GM12875 (cell line): ENCODE measurements around the gene THPO.

Experiments used
- H3K4me3 ChIP-seq: one replicate; pipeline ENCODE4 v1.5.1; 2011; ENCODE audit warnings: low read depth, low read length, control low read depth
- CTCF ChIP-seq: IDR thresholded peaks from 2 replicates; pipeline ENCODE4 v1.5.1; 2011; ENCODE audit warnings: low read depth, mild to moderate bottlenecking, control low read depth, inconsistent platforms, low read length, moderate library complexity, borderline replicate concordance; ENCODE audit not compliant: insufficient read depth

The THPO gene

GRCh38 chr3:184353546-184353941 lies 24.5 kb downstream of the THPO start:
- H3K4me3 ChIP-seq: no peak overlapping the region
- no peak for TF ChIP-seq CTCF

GRCh38 chr3:184352897-184353545 lies 25.0 kb downstream of the THPO start:
- no peak for TF ChIP-seq CTCF
- no peak overlapping the region for H3K4me3 ChIP-seq

GRCh38 chr3:184352149-184352785 lies 25.7 kb downstream of the THPO start:
- TF ChIP-seq CTCF: no peak
- H3K4me3 ChIP-seq: no peak overlapping the region

GRCh38 chr3:184351511-184352148 lies 26.4 kb downstream of the THPO start:
- no peak for TF ChIP-seq CTCF
- no peak overlapping the region for H3K4me3 ChIP-seq

GRCh38 chr3:184350618-184351017 lies 27.4 kb downstream of the THPO start:
- TF ChIP-seq CTCF: no peak
- no peak overlapping the region for H3K4me3 ChIP-seq

- TF ChIP-seq CTCF: no peak
These were observed 28.2 kb downstream of the THPO start for GRCh38 chr3:184349563-184350470.

More at GRCh38 chr3:184349563-184350470, 28.2 kb downstream of the THPO start:
- no peak overlapping the region for H3K4me3 ChIP-seq
